Keratinocyte (primary cell): ENCODE data around the gene LDLRAD4. TPM values are rescaled to one million over a fixed set of nuclear protein-coding genes. Genes with fewer than 3 reads are reported as not detected.

Source experiments
- DNase-seq: peaks from one replicate; pipeline ENCODE4 v3.0.0-alpha.2; 2011; ENCODE audit warnings: low read depth, missing footprints, low spot score
- FAIRE-seq: peaks from 2 replicates; lab custom pipeline; 2011; peaks lifted over from hg19 to GRCh38; lab: Jason Lieb, UNC
- H2AFZ ChIP-seq: 2 replicates; pipeline ENCODE4 v1.6.0; 2012; ENCODE audit warnings: low read length, control low read depth, inconsistent platforms; ENCODE audit not compliant: control insufficient read depth
- H3K27ac ChIP-seq: 2 replicates; pipeline ENCODE4 v1.5.1; 2011; ENCODE audit warnings: low read length; ENCODE audit not compliant: control insufficient read depth, insufficient read depth
- H3K27me3 ChIP-seq: 3 replicates; pipeline ENCODE4 v1.6.0; 2011; ENCODE audit warnings: low read length; ENCODE audit not compliant: control insufficient read depth, insufficient read depth; ENCODE audit errors: extremely low read depth
- H3K36me3 ChIP-seq, 2 experiments: 2 replicates in 1 of 2; 3 replicates in 1 of 2; pipeline ENCODE4 v1.5.1; 2011; ENCODE audit warnings: low read length in 2 of 2, mild to moderate bottlenecking in 1 of 2; ENCODE audit not compliant: control insufficient read depth in 2 of 2, insufficient read depth in 2 of 2; ENCODE audit errors: extremely low read depth in 1 of 2
- H3K4me1 ChIP-seq: 3 replicates; pipeline ENCODE4 v1.5.1; 2011; ENCODE audit warnings: low read length; ENCODE audit not compliant: control insufficient read depth, insufficient read depth; ENCODE audit errors: extremely low read depth
- H3K4me2 ChIP-seq: 3 replicates; pipeline ENCODE4 v1.6.0; 2011; ENCODE audit warnings: low read depth, low read length; ENCODE audit not compliant: control insufficient read depth, insufficient read depth; ENCODE audit errors: extremely low read depth
- H3K4me3 ChIP-seq, 3 experiments: fragments of 200-600 bp in 1 of 3; sonication (generic) in 1 of 3; 2 replicates in 2 of 3; 3 replicates in 1 of 3; pipeline ENCODE4 v1.5.1; 2011 to 2016; ENCODE audit warnings: low read length in 3 of 3, mild to moderate bottlenecking in 3 of 3, control low read depth in 2 of 3, inconsistent platforms in 1 of 3, low read depth in 1 of 3, mixed read lengths in 1 of 3, mixed run types in 1 of 3, moderate library complexity in 1 of 3; ENCODE audit not compliant: control insufficient read depth in 2 of 3, insufficient read depth in 2 of 3; ENCODE audit errors: extremely low read depth in 1 of 3
- H3K79me2 ChIP-seq: 2 replicates; pipeline ENCODE4 v1.6.0; 2012; ENCODE audit warnings: low read length; ENCODE audit not compliant: control insufficient read depth, insufficient read depth
- H3K9ac ChIP-seq: 3 replicates; pipeline ENCODE4 v1.6.0; 2011; ENCODE audit warnings: low read length; ENCODE audit not compliant: control insufficient read depth, insufficient read depth; ENCODE audit errors: extremely low read depth
- H3K9me1 ChIP-seq: 3 replicates; pipeline ENCODE4 v1.6.0; 2011; ENCODE audit warnings: low read length; ENCODE audit not compliant: control insufficient read depth, insufficient read depth; ENCODE audit errors: extremely low read depth
- H3K9me3 ChIP-seq: 2 replicates; pipeline ENCODE4 v1.5.1; 2012; ENCODE audit warnings: low read depth, low read length; ENCODE audit not compliant: control insufficient read depth
- H4K20me1 ChIP-seq: 3 replicates; pipeline ENCODE4 v1.6.0; 2011; ENCODE audit warnings: low read length; ENCODE audit not compliant: control insufficient read depth, insufficient read depth; ENCODE audit errors: extremely low read depth
- CTCF ChIP-seq, 3 experiments: IDR thresholded peaks in 1 of 3; conservative IDR thresholded peaks in 1 of 3; optimal IDR thresholded peaks in 1 of 3; 2 replicates in 2 of 3; 3 replicates in 1 of 3; pipeline versions ENCODE3 to v1.5.1; 2011; ENCODE audit warnings: low read length in 3 of 3, mild to moderate bottlenecking in 3 of 3, moderate library complexity in 2 of 3, control low read depth in 1 of 3, inconsistent platforms in 1 of 3; ENCODE audit not compliant: insufficient read depth in 2 of 3; ENCODE audit errors: extremely low read depth in 1 of 3
- EZH2 ChIP-seq: IDR thresholded peaks from one replicate; pipeline ENCODE4 v1.6.1; 2012; ENCODE audit warnings: inconsistent platforms, mild to moderate bottlenecking, low read length, moderate library complexity
- dilution Hi-C: fragments of 300-500 bp; cut with MboI; formaldehyde crosslinking; loops from one replicate; pipeline ENCODE4 v1.7.0; 2020; ENCODE audit warnings: low sequenced_read_pairs; ENCODE audit not compliant: extremely low pct_ligation_motif_present
- polyA plus RNA-seq, 5 experiments: library from polyadenylated mRNA; depleted of rRNA in 3 of 5; stranded (reverse) in 3 of 5; stranded (forward) in 1 of 5; unstranded in 1 of 5; fragments of >200 nt; gene quantifications; 1 replicate in 1 of 5; 2 replicates in 3 of 5; 3 replicates in 1 of 5; pipeline versions ENCODE4 v1.2.1 to v1.2.3, GENCODE V29; 2011 to 2012; ENCODE audit warnings: missing spikeins in 2 of 5, low read depth in 1 of 5, low replicate concordance in 1 of 5

LDLRAD4 gene
- polyA plus RNA-seq, 1 donor (not counting 4 experiments of a cell fraction or from before 2014, with no cell fraction given) = not detected

DNA sequence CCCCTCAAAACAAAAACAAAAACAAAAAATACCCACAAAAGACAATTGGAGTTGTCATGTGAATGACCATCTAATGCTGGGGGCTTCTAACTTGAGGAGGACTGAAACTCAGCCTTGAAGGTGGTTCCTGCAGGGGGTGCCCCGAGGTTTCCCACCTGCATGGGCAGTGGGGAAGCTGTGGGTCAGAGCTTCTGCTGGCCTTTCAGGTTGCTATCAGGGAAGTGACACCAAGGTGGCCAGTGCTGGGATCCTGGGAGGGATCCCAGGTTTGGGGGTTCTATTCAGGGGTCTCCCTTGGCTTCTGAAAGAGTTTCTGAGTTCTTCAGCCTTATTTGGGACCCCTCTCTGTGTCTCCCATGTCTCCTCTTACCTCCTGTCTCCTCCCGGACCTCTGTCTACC is 62.8 kb downstream of the LDLRAD4 start:
- Histone ChIP-seq H3K4me2 (no peak overlapping the region), H3K4me1 (no peaks in the 10 kb centered on the region), H3K36me3 (no peaks in the 10 kb centered on the region), H3K27me3 (no peaks in the 10 kb centered on the region), H2AFZ (no peak overlapping the region), H3K9me1 (no peaks in the 10 kb centered on the region), H3K4me3 (no peak overlapping the region), H3K79me2 (no peaks in the 10 kb centered on the region), H3K9ac (no peak overlapping the region), H3K9me3 (peaks cover 2% of the 10 kb centered on the region), H4K20me1 (no peaks in the 10 kb centered on the region), H3K27ac (no peak overlapping the region)
- FAIRE-seq (no peak), DNase-seq (no peak)
- dilution Hi-C loops = no loop called here
- no peak for TF ChIP-seq EZH2
- TF ChIP-seq CTCF (optimal IDR thresholded peaks at IDR 0.05 in 1 of 3, IDR thresholded peaks at IDR 0.05 in 1 of 3, conservative IDR thresholded peaks at IDR 0.05 in 1 of 3; ENCODE audit: extremely low read depth in 1 of 3, insufficient read depth in 2 of 3, low read length in 3 of 3) = no peak

GRCh38 chr18:13283746-13284145 is 65.2 kb downstream of the LDLRAD4 start:
- H3K27ac ChIP-seq = no peak overlapping the region
- H3K36me3 ChIP-seq = no peaks in the 10 kb centered on the region

More at GRCh38 chr18:13283746-13284145, 65.2 kb downstream of the LDLRAD4 start:
- Histone ChIP-seq H3K9ac (no peak overlapping the region), H3K27me3 (no peaks in the 10 kb centered on the region), H3K4me2 (no peak overlapping the region), H3K4me1 (no peaks in the 10 kb centered on the region), H2AFZ (no peak overlapping the region), H4K20me1 (no peaks in the 10 kb centered on the region), H3K9me1 (no peaks in the 10 kb centered on the region), H3K9me3 (peaks cover 2% of the 10 kb centered on the region), H3K79me2 (no peaks in the 10 kb centered on the region), H3K4me3 (no peak overlapping the region)
- DNase-seq (no peak), FAIRE-seq (no peak)
- TF ChIP-seq EZH2 = no peak
- dilution Hi-C loops = no loop called here
